Urothelium cell line (cell line): ENCODE data around the gene LCE1E.

Experiments used
- DNase-seq: peaks from one replicate; pipeline ENCODE4 v3.0.0; 2011; ENCODE audit warnings: low spot score, mixed read lengths
- FAIRE-seq: peaks from 2 replicates; lab custom pipeline; 2011; peaks lifted over from hg19 to GRCh38; lab: Jason Lieb, UNC

Gene LCE1E

GRCh38 chr1:152786077-152786476, at the start of gene LCE1E:
Gene LCE1E, plus strand, starts transcription at chr1:152786257. Its CDS starts 1,043 bp downstream, at chr1:152787300.
- no peak for FAIRE-seq
- DNase-seq, result no peak

- DNase-seq (no peak), FAIRE-seq (no peak)
These were observed 48.1 kb upstream of the LCE1E start for GRCh38 chr1:152737997-152738396.

- DNase-seq (no peak), FAIRE-seq (no peak)
These were observed 46.2 kb upstream of the LCE1E start for GRCh38 chr1:152739841-152740240.

GRCh38 chr1:152741656-152742055, 44.4 kb upstream of the LCE1E start:
- DNase-seq, result no peak
- no peak for FAIRE-seq

- FAIRE-seq, result no peak
- DNase-seq, result no peak
These were observed 42.5 kb upstream of the LCE1E start for GRCh38 chr1:152743371-152744145.

GRCh38 chr1:152745289-152745704, 40.8 kb upstream of the LCE1E start:
- no peak for FAIRE-seq
- DNase-seq, result no peak

- DNase-seq (no peak), FAIRE-seq (no peak)
These were observed 40.2 kb upstream of the LCE1E start for GRCh38 chr1:152745765-152746444.

- FAIRE-seq (no peak), DNase-seq (no peak)
These were observed 38.2 kb upstream of the LCE1E start for GRCh38 chr1:152747831-152748230.

- DNase-seq (peak; percentile 61), FAIRE-seq (no peak)
These were observed 33.8 kb upstream of the LCE1E start for GRCh38 chr1:152752225-152752624.

GRCh38 chr1:152753586-152753985, 32.5 kb upstream of the LCE1E start:
- no peak for DNase-seq
- no peak for FAIRE-seq

GRCh38 chr1:152756872-152757271, 29.2 kb upstream of the LCE1E start:
- FAIRE-seq (no peak), DNase-seq (peak; percentile 45)

GRCh38 chr1:152757747-152758146, 28.3 kb upstream of the LCE1E start, which contains the start of gene KPRP:
Gene KPRP, plus strand, starts transcription at chr1:152758025. Its CDS starts 1,564 bp downstream, at chr1:152759589.
- no peak for FAIRE-seq
- DNase-seq, result no peak

- no peak for DNase-seq
- no peak for FAIRE-seq
These were observed 27.4 kb upstream of the LCE1E start for GRCh38 chr1:152758636-152759035.

- DNase-seq (no peak), FAIRE-seq (no peak)
These were observed 26.4 kb upstream of the LCE1E start for GRCh38 chr1:152759453-152760173.

GRCh38 chr1:152760551-152761190, 25.4 kb upstream of the LCE1E start:
- no peak for FAIRE-seq

GRCh38 chr1:152761609-152762213, 24.3 kb upstream of the LCE1E start:
- FAIRE-seq (no peak), DNase-seq (no peak)

More at GRCh38 chr1:152760551-152761190, 25.4 kb upstream of the LCE1E start:
- no peak for DNase-seq

GRCh38 chr1:152768847-152769533, 17.1 kb upstream of the LCE1E start:
- DNase-seq, result no peak
- FAIRE-seq, result no peak

GRCh38 chr1:152770411-152770810, 15.6 kb upstream of the LCE1E start:
- FAIRE-seq, result no peak
- DNase-seq, result no peak

GRCh38 chr1:152774875-152775274, 11.2 kb upstream of the LCE1E start, which contains the start of gene LCE1F:
Gene LCE1F, plus strand, starts transcription at chr1:152775140. Its CDS starts 1,232 bp downstream, at chr1:152776372.
- FAIRE-seq (no peak), DNase-seq (no peak)

- DNase-seq (no peak), FAIRE-seq (no peak)
These were observed 9.7 kb upstream of the LCE1E start for GRCh38 chr1:152776361-152776760.
